Left kidney (tissue), 2 donors: ENCODE results near the gene HDAC4. TPM values are rescaled to one million over a fixed set of nuclear protein-coding genes. Genes with fewer than 3 reads are reported as not detected.

ENCODE experiments used
- DNase-seq: peaks from one replicate; pipeline ENCODE4 v3.0.0-alpha.2; 2013
- polyA plus RNA-seq: library from polyadenylated mRNA; unstranded; fragments of 120-200 nt; gene quantifications from one replicate; pipeline ENCODE4 v1.2.1, GENCODE V29; 2013; ENCODE audit not compliant: insufficient read length

Gene HDAC4
- polyA plus RNA-seq, 1 donor: 13.3 TPM

DNA sequence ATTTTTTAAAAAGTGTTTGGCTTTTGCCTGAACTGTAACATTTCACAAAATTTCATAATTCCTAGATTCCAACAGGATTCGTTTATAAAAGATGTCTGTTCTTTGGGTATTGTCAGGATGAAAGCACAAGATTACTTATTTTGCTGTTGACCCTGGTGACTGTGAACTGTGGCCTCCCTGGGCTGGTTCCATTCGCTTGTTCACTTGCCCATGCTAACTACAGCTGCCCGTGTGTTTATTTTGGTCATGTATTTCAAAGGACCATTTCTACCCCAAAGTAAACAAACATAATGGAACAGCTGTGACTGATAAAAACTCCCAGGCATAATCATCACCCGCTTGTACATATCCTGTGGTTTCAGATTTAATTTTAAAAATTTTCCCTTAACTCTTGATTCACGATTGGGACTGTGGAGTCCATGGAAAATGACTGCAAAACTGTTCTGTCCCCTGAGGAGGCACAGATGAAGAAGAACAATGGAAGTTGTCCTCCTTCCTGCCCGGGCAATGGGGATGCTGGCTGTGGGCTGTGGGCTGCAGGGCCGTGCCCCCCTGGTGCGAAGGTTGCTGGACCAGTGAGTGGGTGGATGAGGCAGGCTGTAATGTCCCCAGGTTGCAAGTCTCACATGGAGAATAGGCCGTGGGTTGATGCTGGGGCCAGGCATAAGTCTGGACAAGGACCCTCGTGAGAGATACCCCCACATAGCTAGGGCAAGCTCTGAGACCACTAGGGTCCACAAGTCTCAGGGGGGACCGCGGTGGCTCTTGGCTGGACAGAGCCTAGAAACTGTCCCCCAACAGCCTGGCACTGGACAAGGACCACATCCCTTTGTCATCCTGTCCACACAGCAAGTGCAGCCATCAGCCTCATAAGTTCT, 28.9 kb upstream of the HDAC4 start:
- no peak for DNase-seq

DNA sequence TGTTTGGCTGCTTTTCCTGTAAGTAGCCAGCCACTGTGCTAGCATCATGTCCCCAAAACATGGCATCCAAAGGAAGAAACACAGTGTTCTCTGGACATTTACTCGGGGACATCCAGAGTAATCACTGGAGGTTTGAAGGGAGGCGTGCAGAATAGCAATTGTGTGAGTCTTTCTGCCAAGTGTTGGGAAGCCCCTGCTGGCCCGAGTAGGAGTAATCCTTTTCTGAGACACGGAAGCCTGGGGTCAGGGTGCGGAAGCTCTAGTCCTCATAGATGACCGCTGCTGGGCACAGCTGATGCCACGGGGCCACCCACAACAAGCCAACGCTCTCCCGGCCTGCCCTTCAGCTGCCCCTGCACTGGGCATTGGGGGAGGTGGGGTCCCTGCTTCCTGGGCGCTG, 24.8 kb upstream of the HDAC4 start:
- no peak for DNase-seq

DNA sequence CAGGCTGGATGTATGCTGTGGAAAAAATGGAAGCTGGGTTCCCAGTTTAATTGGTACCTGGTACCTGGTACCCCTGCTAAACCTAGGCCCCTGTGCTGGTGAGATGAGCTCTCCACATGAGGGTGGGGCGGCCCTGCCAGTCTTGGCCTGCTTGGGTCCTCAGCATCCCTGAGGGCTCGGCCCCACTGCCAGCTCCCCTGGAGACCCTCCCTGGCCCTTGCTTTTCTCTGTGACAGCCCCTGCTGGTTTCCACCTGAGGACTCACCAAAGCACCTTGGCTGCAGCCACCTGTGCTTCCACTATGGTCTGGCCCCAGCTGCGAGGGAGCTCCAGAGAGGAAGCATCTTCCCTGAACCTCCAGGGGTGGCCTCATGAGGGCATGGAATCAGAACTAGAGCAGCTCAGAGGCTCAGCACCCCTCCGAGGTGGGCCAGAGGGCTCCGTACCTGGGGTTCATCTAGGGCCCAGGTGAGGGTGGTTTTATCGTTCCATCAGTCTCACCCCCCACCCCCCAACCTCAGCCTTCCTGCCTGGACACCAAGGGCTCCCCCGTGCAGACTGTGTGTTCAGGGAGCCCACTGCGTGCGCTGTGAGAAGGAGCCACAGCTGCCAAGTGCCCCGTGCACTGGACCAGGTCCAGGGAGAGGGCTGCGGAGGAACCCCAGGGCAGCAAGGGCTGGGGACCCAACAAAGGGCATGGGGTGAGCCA, 23.7 kb upstream of the HDAC4 start:
- no peak for DNase-seq

DNA sequence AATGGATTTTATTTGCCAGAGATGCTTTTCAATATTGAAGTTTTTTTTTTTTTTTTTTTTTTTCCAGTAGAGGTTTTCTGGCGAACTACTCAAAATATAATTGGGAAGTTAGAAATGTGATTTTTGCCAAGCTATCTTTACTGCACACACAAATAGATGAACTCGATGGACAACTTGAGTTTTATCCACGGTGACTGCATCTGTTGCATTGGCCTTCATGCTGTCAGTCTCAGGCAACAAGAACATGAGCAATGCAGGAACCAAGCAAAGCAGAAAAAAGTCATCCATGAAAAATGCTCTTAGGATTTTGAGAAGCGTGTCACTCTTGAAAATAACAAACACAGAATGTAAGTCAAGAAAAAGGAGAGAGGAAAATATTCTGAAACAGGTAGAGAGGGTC, 22.7 kb upstream of the HDAC4 start:
- no peak for DNase-seq

DNA sequence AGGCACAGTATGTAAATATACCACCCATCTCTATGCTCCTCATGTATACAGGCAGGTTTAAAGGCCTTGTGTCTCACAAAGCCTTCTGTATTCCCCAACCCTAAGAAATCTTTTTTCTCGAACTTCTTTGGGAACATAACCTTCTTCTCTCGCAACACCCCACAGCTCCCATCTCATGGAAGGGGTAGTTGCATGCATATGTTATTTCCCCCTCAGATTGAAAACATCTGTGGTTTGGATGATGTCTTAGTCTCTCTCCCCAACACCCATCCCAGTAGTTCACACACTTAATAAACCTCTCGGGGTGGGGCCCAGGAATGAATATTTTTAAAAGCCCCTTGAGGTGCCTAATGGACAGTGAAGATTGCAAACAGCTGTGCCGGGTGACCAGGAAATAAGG, 21.0 kb upstream of the HDAC4 start:
- DNase-seq: no peak

DNA sequence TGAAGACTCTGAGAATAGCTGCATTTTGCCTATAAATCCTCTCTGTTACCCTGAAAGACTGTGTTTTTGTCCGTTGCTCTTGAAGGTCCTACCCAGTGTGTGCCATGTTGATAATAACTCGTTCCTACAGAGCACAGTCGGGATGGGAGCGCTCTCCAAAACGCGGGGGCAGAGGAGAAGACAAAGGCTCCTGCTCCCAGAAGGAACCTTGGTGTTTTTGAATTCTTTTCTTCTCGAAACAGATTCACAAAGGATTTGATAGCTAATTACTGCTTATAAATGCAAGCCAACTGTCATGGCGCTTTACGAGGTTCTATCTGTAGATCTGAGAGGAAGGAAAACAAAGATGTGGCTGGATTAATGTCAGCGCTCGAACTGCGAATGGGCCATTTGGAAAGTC, 19.3 kb upstream of the HDAC4 start:
- DNase-seq: no peak

DNA sequence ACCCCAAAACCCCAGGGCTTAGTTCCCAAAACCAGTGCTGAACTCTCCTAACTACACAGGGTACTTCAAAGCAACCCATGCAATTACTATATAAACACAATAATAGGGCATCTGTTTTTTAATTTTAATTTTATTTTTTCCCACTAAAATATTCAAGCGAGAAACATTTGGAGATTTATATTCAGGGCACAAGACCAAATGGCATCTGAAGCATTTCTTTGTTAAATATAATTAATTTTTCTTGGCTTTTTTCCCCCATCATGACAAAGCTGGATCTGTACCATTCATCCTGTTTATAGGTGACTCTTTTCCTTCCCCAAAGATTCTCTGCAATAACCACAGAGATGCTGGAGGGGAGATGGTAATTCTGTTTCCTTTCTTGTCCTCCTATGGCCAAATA, 18.1 kb upstream of the HDAC4 start:
- no peak for DNase-seq

DNA sequence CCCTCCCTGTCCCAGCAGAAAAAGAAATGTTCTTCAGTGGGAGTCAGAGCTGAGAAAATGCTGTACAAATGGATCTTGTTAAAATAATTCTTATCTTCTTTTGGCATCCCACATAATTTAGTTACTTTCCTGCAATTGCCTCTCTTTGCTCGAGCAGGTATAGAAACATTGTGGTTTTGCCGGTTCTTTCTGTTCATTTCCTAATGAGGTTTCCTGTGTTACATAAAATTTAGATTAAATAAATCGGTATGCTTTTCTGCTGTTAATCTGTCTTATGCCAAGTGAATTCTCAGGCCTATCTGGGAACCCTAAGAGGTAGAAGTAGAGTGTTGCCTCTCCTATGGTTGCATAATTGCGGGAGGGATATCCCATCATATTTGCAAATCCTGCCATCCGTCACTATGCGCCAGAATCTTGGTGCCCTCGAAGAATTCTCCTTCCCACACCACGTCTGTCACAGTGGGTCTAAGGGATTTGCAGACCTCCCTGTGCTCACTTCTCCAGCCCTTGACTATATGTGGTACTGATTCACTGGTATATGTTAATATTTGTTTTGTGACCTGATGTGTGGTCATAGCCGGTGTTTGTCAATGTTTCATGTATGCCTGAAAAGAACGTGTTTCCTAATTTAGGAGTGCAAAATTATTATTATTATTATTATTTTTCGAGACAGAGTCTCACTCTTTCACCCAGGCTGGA, 12.2 kb upstream of the HDAC4 start:
- DNase-seq: no peak

DNA sequence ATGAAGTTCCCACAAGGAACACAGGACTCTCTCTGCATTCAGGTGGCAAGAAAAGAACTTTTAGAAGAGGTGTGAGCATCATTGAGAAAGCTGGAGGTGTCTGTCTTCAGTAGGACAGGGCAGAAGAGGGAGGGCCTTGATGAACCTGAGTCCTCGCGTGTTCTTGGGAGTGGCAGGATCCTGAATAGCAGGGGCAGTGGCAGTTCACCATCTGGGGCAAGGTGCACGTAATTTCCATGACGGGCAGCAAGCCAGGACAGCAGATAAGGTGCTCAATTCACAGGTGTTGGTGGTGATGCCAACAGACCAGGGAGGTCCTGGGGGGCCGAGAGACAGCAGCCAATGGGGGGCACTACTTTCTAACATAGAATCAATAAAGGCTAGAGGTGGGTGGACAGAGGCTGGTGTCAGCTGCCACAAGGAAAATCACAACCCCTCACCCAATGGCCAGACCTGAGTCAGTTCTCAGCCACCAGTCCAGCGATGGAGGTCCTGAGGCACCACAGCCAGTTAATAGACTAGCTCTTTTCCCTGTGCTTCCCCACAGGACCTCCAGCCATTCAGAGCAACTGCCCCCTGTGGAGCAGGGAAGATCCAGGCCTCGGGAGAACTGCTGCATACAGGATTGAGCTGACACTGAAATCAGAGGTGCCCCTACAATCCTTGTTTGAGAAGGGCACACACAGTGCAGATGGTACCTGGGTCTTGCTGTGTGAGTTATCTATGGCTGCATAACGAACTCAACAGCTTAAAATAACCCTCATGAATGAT, 10.9 kb upstream of the HDAC4 start:
- no peak for DNase-seq

DNA sequence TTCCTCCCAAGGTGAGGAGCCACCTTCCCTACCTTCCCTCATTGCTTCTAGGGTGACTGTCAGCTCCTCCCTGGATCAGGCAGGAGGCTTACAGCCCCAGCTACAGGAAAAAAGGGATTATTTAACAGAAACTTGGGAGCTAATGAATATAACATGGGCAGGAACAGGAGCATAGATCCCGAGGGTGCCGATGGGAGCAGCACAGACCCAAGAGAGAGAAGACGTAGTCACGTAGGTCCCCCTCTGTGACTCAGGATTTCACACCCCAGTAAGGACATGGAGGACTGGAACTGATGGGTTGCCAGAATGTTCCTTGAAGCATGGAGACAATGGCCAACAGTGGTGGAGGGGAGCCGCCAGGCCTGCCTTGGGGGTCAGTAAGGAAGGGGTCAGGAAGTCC, 10.3 kb upstream of the HDAC4 start:
- no peak for DNase-seq

DNA sequence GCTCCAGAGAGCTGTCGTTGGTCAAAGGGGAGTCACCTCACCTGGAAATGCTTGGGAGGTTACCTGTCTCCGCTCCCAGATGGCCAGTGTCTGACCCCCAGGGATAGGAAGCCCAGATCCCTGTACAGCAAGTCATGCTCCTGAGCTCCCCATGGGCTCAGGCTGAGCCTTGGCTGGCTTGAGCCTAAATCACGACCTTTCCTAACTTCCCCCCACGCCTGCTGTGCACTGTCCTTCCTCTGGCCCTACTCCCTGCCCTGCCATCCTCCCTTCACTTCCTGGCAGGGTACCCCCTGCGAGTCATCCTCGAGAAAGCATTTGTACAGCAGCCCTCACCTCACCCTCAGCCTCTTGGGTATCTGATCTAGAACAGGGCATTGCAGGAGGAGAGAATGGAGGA, 9.2 kb upstream of the HDAC4 start:
- no peak for DNase-seq

DNA sequence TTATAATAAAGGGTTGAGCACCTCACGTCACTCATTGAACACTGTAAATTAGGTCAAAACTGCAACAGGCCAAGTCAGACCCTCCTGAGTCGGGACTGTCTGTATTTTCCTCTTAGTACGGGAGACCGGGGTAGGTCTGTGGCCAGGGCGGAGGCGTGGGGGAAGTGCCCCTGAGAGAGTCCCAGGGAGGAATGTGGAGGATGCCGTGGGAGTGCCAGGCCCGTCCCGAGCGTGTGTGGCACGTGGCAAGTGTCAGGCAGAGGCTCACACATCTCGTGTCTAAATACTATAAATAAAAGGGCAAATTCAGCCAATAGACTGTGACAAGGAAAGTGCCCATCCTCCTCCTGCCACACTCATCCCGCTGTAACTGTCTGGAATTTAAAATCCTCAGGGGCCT, 6.3 kb upstream of the HDAC4 start:
- DNase-seq: no peak

DNA sequence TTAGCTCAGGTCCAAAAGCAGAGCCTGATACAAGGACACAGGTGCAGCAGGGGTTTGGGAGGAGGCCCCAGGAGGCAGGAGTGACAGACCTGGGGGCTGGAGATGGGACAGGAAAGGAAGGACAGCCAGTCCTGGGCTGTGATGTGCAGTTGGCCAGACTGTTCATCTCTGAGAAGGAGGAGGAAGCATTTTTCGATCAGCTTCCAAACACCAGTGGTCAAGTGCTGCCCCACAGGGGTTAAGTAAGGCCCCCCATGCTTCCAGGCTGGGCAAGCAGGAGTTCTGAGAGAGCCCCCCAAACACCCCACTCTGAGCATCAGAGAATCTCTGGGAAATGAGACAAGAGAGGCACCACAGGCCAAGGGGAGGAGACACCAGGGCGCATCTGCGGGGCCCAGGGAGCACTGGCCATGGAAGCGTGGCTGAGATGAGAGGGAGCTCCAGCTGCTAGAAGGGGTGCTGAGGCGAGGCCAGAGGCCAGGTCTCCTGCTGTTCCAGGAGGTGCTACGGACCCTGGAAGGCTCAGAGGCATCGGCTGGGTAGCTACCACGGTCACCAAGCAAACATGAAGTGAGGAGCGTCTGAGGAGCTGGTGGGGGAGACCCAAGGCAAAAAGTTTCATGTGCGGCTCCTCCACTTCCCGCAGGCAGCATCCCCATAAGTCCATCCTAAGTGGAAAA, 5.6 kb upstream of the HDAC4 start:
- DNase-seq: no peak

DNA sequence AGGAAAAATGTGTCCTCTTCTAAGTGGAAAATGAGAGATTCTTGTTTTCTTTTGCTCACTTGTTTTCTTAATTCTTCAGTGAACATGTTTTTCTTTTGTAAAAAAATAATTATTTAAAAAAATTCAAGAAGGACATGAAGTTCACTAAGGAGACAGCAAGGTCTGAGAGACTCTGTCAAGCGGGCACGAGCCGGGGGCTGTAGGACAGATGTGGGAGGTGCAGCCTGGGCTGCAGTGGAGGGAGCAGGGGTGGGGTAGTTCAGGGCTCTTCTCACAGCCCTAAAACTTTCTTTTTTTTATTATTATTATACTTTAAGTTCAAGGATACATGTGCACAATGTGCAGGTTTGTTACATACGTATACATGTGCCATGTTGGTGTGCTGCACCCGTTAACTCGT, 4.3 kb upstream of the HDAC4 start:
- no peak for DNase-seq

DNA sequence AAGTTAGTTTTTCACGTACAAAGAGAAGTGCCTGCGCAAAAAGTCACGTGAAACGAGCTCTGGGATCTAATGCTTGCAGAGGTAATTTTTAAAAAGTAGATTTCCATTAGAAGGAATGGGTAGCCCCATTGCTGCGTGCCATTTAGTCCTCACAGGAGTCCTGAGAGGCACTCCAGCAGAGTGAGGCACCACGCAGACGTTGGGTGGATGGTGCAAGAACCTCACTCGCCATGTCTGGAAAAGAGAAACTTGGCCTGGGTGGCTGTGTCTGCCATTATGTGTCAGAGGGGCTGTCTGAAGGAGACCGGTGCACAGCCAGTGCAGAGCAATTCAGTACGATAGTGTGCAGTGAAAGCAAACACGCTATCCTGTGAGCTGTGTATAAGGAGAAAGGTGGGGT, 1.8 kb upstream of the HDAC4 start:
- DNase-seq: no peak

DNA sequence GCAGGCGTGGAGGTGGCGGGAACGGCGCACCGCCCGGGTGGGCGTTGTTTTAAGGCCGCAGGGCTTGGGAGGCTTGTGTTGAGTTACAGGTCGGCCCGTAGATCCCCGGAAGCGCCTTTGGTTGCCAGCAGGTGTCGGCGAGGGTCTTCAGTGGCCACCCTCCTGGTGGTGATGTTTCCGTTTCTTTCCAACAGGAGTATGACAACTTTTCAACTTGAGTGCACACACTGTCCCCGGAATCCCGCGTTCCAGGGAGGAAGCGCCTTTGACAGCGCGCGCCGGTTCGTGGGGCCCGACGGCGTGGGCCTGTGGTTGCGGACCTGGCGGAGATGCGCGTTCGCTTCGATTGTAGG, 1.0 kb upstream of the HDAC4 start:
- no peak for DNase-seq

DNA sequence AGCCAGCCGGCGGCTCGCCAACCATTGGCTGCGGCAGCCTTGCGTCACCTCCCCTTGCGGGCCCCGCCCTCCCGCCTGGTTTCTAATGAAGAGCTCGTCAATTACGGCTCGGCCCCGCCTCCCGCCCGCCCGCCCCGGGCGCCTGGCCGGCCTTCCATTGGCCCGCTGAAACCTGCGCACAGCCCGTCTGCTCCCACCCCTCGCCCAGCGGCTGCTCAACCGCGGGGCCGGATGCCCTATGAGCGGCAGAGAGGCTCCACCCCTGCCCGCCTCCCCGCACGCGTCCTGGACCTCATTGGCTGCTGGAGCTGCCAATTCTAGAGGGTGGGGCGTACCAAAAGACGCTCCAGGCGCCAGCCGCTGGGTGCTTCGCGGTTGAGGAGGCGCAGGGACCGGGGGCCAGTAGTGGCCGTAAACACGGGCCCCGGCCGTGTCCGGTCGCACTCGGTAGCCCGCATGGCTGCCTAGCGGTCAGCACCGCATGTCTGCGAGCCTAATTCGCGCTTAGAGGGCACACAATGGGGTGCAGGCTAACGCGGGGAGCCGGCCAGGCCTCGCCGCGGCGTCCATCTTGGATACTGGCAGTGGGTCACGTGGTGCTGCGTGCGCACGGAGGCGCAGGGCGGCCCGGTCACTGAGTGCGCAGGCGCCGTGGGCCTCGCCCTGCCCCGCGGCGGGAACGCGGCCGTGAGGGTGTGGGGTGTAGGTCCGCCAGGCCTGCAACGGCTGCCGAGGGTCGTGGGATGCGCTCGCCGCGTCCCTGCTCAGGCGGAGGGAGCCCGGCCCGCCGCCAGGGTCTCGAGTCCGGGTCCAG, 454 bp upstream of the HDAC4 start:
- DNase-seq: peak; percentile 99

DNA sequence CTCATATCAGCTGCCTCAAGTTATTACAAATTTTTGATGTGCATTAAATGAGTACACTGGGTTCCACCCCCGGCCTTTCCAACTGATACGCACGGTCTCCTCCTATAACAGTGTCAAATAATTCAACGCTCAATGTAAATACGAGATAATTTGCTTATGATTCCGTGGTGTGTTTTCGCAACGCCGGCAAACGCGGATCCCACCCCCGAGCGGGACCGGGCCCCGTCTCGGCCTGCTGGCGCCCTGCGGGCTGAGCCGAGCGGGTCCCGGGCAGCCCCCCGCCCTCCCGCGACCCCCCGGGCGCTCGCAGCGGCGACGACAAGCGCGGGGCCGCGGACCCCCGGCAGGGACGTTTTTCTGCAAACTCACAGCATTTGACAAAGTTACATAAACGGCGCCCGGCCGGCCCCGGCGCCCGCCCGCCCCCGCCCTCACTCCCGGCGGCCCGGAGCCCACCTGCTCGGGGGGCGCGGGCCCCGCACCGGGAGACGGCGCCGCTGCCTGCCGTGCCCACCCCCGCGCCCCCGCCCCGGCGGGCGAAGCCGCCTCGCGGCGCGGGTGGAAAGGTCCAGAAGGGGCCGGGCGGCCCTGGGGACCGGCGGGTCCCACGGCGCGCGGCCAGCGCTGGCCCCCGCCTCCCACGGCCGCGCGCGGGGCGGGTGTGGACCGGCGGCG, 762 bp downstream of the HDAC4 start:
- no peak for DNase-seq

DNA sequence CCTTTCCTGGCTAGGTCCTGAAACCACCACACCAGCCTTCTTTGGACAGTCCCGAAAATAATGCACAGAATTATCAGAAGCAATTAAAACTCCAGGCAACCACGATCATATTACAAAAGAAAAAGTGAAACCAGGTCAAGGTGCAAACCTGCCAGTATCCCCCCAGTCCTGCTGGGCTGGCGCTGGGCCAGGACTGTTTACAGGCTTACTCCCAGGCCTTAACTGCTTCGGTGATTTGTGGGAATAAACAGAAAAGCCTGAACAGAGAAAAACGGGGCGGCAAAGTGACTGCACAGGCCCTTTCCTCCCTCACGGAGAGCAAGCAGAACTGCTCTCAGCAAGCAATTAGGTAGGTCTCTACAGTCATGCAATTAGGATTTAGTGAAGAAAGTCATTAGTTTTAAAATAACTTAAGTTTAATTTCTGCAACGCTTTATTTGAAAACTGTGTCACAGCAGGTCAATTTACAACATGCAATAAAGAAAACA, 1.3 kb downstream of the HDAC4 start:
- no peak for DNase-seq

DNA sequence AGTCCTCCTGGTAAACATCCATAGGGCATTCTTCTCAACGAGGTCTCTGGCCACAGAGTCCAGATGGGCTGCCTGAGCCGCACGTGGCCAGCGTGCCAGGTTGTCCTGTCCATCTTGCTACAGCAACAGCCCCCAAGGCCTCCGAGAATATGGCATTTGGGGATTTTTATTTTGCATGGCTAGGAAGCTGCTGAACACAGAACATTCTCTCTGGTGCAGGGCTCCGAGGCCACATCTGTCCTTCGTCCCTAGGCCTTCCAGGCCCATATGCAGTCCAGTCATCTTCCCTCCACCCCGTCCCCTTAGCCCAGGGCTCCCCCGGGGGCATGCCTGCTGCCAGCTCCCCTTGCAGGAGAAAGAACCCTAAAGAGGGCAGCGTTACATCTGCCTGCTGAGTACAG, 2.3 kb downstream of the HDAC4 start:
- no peak for DNase-seq
